NCI-H1436 treated with DMSO at 0.1 percent for 48 hours (cell line): ENCODE data around the gene AFF2.

Source experiments
- DNase-seq: peaks from one replicate; lab custom pipeline; 2025; lab: John Stamatoyannopoulos, UW

The AFF2 gene

GRCh38 chrX:148500423-148501385, at the start of gene AFF2:
TSS of gene AFF2 (plus strand) at chrX:148500617. CDS start at chrX:148501098, 481 bp downstream.
- peak; percentile 3 for DNase-seq

DNA sequence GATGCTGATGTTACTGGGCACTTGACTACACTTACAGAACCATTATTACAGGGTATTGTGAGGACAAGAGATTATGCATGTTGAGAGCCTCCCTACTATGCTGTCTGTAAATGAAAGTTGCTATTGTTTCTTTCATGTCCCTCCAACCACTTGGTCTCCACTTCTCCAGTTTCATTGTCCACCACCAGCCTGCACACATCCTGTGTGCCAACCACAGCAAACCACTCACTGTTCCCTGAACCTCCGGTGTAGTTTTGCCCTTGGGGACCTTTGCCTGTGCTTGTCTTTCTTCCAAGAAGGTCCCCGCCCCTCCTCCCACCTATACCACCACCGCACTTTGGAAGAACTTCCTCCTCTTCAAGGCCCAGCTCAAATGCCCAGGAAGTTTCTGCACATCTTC, 43.1 kb upstream of the AFF2 start:
- DNase-seq: no peak

DNA sequence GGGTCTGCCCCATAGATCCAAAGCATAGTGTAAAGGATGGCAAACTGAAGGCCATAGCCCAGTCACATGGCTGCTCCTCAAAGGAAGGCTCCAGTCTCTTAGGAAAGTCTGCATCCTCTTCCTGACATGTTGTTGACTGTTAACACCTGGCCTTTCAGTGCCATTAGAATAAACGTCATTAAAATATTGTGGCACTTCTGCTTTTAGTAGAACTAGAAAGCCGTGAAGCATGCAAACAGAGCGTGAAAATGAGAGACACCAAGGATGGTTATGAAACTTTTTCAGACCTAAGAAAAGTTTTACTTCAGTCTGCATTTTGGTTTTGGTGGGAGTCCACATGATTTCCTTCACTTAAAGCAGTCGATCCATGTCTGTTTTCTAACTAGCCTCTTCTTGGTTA, 41.1 kb upstream of the AFF2 start:
- no peak for DNase-seq

- DNase-seq: no peak
Observed at GRCh38 chrX:148466292-148466691, 34.1 kb upstream of the AFF2 start.

GRCh38 chrX:148470324-148470723, 30.1 kb upstream of the AFF2 start:
- DNase-seq: no peak

DNA sequence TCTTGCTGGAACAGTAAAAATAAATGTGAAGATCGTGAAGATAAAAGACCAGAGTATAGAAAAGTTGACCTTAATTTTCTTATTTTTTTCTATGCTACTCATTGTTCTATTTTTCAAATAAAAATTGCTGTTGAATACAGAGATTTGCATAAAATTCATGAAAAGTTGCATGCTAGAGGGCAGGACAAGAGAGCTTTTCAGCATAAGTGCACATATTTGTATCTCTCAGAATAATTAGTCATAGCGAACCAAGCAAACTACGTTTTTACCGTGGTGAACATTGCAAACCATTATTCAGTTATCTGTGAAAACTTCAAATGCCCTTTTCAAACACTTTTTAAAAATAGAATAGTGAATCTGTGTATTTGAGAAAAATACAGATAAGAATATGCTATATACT, 26.4 kb upstream of the AFF2 start:
- no peak for DNase-seq

DNA sequence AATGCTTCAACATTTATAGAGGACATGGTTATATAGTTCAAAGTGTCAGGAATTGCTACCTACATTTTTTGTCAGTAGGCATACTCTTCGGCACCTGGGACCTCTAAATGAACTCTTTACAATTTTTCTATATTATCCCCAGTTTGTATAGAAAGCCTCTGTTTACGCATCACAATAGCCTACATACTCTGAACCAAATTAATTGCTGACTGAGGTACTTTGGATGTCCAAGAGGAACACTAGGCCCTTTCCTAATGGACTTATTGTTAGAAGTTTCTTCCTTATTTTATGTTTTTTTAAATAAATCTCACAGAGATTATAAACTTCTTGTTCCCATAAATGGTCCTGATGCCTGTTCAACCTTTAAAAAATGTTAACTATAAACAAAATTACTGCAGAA, 8.4 kb upstream of the AFF2 start:
- DNase-seq: no peak

GRCh38 chrX:148495176-148495575, 5.2 kb upstream of the AFF2 start:
- no peak for DNase-seq

GRCh38 chrX:148498067-148498466, 2.4 kb upstream of the AFF2 start:
- DNase-seq: no peak

GRCh38 chrX:148499638-148500422, 587 bp upstream of the AFF2 start:
- no peak for DNase-seq

DNA sequence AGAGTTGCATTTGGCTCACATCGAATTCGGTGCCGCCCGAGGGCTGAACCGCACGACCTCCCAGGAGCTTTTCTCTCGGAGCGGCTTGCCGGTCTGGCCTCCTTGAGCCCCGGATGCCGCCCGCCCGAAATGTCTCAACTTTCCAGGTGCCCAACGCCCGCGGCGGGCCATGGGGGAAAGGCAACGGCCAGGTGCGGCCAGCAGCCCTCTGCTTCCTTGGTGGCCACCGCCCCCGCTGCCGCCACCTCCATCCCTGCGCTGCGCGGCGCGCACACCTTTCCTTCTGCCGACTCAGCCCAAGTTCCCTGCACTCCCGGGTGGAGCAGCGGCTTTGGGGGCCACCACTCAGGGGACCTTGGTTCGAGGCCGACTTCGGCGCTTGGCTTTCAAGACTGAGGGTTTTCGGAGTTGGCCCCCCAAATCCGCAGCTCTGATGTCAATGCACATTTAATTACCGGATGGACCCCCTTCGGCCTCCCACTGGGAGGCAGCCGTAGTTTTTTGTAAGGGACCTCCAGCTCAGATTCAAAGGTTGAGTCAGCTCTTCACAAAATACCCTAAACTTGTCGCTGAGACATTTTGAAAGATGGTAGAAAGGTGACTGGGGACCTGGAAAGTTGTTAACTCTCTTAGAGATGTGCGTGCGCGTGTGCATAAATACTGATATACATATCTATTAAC, 1.1 kb downstream of the AFF2 start:
- no peak for DNase-seq

DNA sequence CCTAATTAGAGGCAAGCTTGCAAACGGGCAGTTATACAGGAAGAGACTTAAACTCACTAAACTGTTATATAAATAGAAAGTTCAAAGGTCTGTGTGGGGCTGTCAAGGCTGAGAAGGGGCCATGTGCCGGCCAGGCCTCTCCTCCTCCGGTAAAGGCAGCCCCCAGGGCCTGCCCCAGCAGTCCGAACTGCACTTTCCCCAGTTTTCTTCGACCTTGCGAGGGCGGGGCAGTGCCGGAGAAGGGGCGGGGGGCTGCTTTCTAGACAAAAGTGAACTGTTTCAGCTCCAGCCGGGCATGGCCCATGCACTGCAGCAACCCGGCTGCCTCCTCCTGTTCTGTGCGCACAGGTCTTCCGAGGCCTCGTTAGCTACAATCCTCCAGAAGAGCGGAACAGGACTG, 4.1 kb downstream of the AFF2 start:
- no peak for DNase-seq

DNA sequence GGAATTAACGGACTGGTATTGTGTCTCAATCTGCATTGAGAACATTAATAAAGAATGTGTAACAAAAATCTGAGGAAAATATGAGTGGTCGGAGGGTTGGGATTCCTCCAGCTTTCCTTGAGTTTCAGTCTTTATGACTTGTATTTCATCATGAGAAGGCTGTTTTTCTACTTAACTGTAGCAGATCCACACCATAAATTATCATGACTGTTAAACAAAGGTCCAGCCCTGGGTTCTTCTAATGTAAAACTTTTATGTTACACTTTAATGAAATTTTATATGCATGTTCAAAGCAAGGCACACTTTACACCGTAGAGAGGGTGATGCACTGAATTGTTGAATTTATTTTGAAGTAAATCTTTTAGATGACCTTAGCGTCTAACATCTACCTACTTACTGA, 7.0 kb downstream of the AFF2 start:
- no peak for DNase-seq

DNA sequence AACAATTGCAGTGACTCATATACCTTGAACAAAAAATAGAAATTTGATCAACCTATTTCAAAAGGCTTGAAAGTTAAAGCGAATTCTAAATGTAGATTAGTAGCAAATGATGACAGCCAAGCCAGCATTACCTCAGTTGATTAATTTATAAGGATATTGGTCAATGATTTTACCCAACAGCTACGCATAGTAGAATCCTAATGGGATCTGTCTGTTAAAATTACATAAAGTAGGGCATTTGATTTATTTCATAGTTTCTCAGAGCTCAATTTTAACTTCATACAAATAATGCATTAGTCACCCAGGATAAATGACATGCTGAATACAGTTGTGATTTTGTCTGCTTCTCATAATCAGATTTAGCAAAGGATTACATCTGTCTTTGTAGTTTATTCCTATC, 12.0 kb downstream of the AFF2 start:
- no peak for DNase-seq

DNA sequence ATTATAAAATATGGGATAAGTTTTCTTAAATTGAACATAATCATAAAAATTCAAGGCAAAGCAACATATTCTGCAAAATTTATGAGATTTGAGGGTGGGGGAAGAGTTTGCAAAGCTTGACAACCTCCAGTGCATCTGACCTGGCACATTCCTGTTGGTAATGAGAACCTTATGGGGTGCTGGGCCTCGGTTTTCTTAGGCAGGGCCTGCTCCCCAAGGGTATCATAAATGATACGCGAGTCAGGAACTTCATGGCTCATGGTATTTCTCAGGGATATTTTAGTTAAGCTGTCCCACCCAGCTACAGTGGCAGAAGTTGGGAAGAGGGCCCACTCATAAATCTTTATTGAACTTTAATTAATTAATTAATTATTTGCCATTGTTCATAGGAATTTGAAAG, 13.2 kb downstream of the AFF2 start:
- no peak for DNase-seq

- no peak for DNase-seq
Observed at GRCh38 chrX:148517176-148517575, 16.8 kb downstream of the AFF2 start.

DNA sequence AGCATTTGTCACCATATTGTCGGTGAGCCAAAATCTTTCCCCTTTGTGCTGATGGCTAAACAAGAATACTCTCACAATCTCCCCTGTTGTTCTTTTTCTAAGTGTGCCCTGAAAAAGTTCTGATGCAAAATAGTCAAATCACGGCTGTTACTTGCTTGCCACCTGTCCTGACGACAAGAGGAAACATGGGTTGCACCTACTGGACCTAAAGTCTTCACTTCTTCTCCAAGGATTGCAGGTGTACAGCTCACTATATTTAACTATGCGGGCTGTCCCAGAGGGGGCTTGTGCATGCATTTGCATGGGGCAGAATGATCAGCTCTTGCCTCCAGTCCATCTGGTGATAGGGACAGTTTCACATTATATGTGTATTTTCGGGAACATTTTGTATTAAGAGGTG, 21.6 kb downstream of the AFF2 start:
- no peak for DNase-seq

DNA sequence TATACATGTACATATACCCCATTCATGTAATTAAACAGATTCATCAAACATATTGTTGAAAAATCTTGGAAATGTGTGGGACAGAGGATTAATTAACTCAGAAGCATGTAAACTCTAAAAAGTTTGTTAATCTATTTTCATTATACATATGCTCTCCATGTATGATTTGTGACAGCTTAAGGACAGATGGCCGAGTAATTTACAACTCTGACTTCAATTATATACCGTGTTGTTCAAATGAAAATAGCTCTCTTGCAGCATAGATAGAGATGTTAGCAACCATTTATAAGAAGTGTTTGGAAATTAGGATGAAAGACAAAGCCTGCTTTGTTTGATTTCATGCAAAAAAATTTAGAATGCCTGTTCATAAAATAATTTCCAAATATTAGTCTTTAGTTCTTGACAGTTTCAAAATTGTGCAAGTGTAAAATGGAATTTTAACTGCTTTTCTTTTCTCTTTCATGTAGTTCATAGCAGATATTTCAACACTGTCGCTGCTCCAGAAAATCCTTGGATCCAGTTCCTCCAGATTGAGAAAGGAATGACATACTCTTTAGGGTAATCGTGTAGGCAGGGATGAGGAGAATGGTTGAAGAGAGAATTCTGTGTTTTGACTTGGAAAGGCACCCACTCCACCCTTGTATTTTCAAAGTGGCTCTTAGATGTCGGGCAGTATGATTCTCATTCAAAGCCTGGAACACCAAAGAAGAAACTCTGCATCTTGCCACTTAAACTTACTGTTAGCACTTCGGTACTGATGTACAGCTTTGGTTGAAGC, 23.1 kb downstream of the AFF2 start:
- DNase-seq: no peak

GRCh38 chrX:148530464-148531077, 30.2 kb downstream of the AFF2 start:
- no peak for DNase-seq

GRCh38 chrX:148534291-148534690, 33.9 kb downstream of the AFF2 start:
- no peak for DNase-seq

DNA sequence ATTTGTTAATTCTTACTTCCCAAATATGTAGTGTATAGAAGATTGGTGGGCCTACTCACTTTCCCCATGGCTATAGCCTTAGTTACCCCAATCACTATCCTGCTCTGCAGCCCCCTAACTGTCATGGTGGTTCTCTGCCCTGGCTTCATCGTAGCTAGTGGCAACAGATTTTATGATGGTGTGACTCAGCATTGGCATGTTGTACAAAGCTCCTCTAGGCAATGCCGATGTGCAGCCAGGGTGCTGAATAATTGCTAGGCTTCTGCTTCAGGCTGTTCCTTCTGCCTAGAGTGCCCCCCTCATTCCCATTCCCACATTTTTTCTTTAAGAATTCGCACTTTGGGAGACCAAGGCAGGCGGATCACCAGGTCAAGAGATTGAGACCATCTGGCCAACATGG, 35.2 kb downstream of the AFF2 start:
- no peak for DNase-seq
